ENCODE results near the gene PRKCQ.
"Not testable (repeated sequence)": the region's sequence is repeated elsewhere in the genome, so short reads cannot be mapped to it uniquely, and the experiment has no call there.

The PRKCQ gene

DNA sequence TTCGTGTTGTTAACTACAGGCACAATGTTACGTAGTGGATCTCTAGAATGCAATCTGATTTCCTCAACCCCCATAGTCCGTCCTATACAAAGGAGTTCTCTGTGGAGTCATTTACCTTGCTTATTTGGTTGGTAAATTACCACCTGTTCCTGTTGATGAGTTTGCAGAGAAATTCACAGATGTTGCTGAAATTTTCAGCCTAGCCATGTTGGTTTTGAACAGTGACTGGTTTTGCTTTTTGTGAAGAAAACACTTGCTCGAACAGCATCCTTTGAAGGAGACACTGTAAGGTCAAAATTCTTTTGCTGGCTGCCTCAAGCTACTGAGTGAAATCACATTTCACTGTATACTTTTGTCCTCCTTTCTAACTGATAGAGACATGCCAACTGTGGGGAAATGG, 15.4 kb upstream of the PRKCQ start:
- DNase-seq (ENCODE audit: low read depth in 2 of 2): no peak

GRCh38 chr10:6593241-6593671, 13.2 kb upstream of the PRKCQ start:
- no peak for DNase-seq (ENCODE audit: low read depth in 2 of 2)

DNA sequence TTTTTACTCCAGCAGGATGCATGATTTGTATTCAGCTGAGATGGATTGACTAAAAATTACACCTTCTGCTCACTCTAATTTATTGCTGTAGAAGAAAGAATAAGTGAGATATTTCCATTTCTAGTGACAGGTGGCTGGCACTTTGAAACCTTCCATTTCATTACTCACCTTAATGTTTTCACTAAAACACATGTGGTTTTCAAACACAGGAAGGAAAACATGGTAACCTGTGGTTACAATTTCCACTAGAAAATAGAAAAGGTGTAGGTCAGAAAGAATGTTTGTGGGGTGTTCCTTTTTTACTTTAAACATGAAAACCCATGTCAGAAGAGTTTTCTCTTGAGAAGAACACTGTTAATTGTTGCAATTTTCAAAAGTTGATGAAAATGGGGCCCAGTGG, 12.0 kb upstream of the PRKCQ start:
- DNase-seq (ENCODE audit: low read depth in 2 of 2): no peak

DNA sequence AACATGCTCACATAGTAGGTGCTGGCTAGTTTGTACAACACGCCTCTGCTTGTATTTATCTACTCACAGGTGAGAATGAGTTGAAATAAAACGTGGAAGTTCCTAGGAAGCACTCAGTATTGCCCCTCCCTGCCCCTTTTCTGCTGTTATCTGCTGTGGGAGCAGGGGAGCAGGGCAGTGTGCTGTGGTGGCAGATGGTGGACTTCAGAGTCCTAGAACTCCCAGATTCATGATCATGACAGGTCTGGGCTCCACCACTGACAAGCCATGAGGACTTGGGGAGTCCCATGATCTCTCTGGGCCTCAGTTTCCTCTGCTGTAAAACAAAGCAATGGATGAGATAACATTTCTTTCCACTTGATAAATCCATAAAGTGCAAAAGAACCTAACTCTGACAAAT, 11.6 kb upstream of the PRKCQ start:
- no peak for DNase-seq (ENCODE audit: low read depth in 2 of 2)

- no peak for DNase-seq (ENCODE audit: low read depth in 2 of 2)
Measured at GRCh38 chr10:6590100-6590499, 10.0 kb upstream of the PRKCQ start.

GRCh38 chr10:6589287-6590094, 9.4 kb upstream of the PRKCQ start:
- DNase-seq (ENCODE audit: low read depth in 2 of 2): no peak

DNA sequence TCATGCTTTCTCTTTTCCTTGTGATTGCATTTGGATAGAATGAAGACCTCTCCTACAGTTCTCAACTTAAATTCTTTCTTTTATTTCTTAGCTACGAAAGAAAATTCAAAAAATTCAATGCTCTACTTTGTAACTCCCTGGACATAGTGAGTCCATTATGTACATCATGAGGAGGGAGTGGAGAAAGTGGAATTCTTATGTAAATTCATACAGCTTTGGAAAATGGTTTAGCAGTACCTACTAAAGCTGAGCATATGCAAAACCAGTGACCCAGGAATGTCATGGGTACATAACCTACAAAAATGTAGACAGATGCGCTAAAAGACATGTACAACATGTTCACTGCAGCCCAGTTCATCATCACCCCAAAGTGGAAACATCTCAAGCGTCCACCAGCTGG, 8.8 kb upstream of the PRKCQ start:
- DNase-seq (ENCODE audit: low read depth in 2 of 2): no peak

GRCh38 chr10:6588082-6588481, 8.0 kb upstream of the PRKCQ start:
- no peak for DNase-seq (ENCODE audit: low read depth in 2 of 2)

GRCh38 chr10:6586501-6586900, 6.4 kb upstream of the PRKCQ start:
- no peak for DNase-seq (ENCODE audit: low read depth in 2 of 2)

- DNase-seq (ENCODE audit: low read depth in 2 of 2): peak; percentile 49 to 66
Measured at GRCh38 chr10:6583447-6583846, 3.4 kb upstream of the PRKCQ start.

- not testable (repeated sequence) for DNase-seq (ENCODE audit: low read depth in 2 of 2)
Measured at GRCh38 chr10:6582913-6583312, 2.8 kb upstream of the PRKCQ start.

DNA sequence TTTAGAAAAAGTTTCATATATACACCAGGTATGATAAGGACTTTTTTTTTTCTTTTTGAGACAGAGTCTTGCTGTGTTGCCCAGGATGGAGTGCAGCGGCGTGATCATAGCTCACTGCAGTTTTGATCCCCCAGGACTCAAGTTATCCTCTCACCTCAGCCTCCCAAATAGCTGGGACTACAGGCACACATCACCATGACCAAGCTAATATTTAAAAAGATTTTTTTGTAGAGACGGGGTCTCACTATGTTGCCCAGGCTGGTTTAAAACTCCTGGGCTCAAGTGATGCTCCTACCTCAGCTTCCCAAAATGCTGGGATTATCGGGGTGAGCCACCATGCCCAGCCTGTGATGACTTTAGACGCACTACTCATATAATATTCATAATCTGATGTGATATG, 2.2 kb upstream of the PRKCQ start:
- DNase-seq (ENCODE audit: low read depth in 2 of 2): no peak

DNA sequence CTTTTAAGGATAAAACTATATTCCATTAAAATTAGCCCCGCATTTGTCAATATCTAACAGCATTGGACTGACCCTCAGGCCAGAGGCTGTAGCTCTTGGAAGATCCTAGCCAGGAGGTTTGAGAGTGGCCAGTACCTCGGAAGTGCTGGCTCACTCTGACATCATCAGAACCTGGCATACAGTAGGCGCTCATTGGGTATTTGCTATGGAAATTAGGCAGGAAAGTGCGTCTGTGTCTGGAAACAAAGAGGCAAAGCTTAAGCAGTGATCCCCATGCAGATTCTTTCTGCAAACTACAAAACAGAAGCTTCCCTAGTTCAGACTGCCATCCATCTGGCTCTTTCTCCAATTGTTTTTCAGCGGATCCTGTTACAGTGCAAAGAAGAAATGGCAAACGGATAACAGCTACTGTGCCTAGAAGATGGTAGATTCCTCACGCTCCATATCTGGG, 1.7 kb upstream of the PRKCQ start:
- DNase-seq (ENCODE audit: low read depth in 2 of 2): no peak

DNA sequence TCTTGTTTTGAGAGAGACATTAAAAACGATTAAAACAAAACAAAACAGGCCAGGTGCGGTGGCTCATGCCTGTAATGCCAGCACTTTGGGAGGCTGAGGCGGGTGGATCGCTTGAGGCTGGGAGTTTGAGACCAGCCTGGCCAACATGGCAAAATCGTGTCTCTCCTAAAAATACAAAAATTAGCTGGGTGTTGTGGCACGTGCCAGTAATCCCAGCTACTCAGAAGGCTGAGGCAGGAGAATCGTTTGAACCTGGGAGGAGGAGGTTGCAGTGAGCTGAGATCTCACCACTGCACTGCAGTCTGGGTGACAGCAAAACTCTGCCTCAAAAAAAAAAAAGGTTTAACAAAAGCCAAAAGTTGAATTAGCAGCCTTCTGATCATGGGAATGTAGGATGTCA, 1.1 kb upstream of the PRKCQ start:
- DNase-seq (ENCODE audit: low read depth in 2 of 2): not testable (repeated sequence)

DNA sequence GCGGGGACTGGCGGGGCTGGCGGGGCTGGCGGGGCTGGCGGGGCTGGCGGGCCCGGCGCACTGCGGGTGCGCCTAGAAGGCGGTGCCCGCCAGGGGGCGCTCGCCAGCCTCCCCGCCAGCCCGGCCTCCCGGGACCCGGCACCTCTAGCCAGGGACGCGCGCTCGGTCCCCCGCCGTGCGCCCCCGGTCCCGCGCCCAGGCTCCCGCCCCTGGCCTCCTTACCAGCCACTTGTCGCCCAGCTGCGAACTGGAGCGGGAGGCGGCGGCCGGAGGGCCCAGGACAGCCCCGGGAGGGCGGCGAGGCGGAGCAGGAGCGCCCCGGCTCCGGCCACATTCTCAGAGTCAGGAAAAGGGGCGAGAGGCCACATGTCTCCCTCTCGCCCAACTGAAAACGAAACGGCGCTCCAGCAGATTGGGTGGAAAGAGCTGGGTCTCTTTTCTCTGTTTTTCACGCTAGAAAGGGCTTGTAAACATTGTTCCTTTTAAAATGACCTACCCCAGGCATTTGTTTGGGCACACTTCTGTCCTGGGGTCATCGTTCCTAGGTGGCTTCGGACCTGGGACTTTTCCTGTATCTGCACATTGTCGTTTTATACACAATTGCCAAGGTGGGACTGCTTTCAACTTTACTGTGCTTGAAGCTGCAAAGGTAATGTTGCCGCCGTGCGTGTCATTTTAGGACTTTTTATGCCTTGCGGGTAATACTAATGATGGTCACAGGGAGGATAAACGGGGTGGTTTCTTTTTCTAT, 378 bp upstream of the PRKCQ start:
- peak; percentile 79 to 81 for DNase-seq (ENCODE audit: low read depth in 2 of 2)

GRCh38 chr10:6579183-6579903, 733 bp downstream of the PRKCQ start:
- no peak for DNase-seq (ENCODE audit: low read depth in 2 of 2)

GRCh38 chr10:6578795-6579182, 1.3 kb downstream of the PRKCQ start:
- DNase-seq (ENCODE audit: low read depth in 2 of 2): no peak

DNA sequence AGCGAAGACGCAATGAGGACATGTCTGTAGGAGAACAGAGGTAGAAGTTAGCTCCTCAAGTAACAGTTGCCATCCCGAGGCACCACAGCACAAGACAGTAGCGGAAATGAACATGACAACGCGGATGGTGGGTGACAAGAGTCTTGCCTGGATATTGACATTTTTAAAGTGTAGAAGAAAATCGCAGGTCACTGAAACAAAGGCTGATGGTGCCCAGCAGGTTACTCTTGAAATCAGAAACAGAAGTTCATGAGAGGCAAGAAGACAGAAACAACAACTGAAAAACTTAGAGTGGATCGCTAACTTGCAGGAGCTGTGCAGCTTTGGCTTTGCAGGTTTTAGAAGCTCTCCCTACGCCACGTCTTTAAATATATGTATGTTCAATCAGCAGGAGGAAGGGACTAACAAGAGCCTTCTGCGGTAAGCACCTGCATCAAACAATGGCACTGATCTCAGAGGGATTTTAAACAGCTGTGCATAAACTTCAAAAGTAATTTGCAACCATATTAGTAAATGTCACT, 1.8 kb downstream of the PRKCQ start:
- no peak for DNase-seq (ENCODE audit: low read depth in 2 of 2)

DNA sequence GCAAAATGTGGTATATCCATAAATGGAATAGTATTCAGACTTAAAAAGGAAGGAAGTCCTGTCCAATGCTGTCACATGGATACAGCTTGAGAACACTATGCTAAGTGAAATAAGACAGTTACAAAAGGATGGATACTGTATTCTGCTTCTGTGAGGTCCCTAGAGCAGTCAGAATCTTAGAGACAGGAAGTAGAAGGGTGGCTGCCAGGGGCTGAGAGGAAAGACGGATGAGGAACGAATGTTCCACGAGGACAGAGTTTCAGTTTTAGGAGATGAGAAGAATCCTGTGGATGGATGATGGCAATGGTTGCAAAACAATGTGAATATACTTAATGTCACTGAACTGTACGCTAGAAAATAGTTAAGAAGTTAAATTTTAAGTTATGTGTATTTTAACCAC, 3.8 kb downstream of the PRKCQ start:
- DNase-seq (ENCODE audit: low read depth in 2 of 2): no peak

DNA sequence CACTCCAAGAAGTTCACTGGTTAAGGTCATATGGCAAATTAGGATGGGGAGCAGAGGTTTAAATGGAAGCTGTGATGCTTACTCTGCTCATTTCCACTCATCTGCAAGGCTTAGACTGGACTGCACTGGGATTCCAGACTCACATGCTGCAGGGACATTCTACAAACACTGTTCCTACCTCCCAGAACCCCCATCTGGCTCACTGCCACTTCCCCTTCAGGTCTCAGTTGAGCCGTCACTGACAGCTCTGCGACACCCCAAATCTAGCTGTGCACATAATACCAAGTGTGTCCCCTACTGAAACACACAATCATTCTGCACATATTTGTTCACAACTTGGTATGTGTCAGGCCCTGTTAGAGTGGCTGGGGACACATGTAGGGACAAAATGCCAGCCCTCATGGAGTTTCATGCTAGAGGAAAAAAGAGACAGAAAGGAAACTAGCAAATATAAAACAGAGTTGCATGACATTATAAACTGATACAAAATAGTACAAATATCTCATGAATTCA, 5.4 kb downstream of the PRKCQ start:
- no peak for DNase-seq (ENCODE audit: low read depth in 2 of 2)

GRCh38 chr10:6570893-6571292, 9.2 kb downstream of the PRKCQ start:
- DNase-seq (ENCODE audit: low read depth in 2 of 2): no peak

DNA sequence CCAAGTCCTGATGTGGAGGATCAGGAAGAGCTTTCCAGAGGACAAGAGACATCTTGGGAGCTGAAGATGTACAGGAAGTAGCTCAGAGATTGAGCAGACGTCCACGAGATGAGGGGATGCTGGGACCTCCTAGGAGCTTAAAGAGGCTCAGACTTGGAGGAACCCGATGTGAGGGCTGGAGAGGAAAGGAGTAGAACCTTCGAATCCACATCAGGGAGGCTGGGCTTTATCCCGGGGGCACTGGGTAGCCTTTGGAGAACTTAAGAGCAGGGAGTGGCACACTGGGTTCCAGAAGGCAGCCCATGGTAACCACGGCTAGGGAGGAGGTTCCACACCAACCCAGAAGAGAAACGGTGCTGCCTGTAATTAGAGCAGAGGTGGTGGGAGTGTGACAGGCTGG, 10.8 kb downstream of the PRKCQ start:
- DNase-seq (ENCODE audit: low read depth in 2 of 2): no peak
